Subcutaneous adipose tissue (tissue), 4 donors: Measurements from ENCODE around the gene FAM110A. TPM values are rescaled to one million over a fixed set of nuclear protein-coding genes. Genes with fewer than 3 reads are reported as not detected.

Experiments
- CTCF ChIP-seq: fragments of 450-650 bp; IDR thresholded peaks from one replicate; pipeline ENCODE4 v1.5.1; 2016; ENCODE audit warnings: low read depth, mild to moderate bottlenecking, control low read depth, antibody characterized with exemption, moderate library complexity
- total RNA-seq, 4 donors: library from RNA; depleted of rRNA; stranded (reverse); fragments of >200 nt; gene quantifications; one replicate each; pipeline ENCODE4 v1.1.0, GENCODE V29; 2016

Gene FAM110A
- total RNA-seq, 4 donors from 2014 or later, result 2.7 to 4.6 (median 2.8) TPM; not detected in 1

- TF ChIP-seq CTCF, result no peak
Observed at GRCh38 chr20:813390-813789, 20.1 kb upstream of the FAM110A start.

GRCh38 chr20:815226-815625 is 18.3 kb upstream of the FAM110A start:
- no peak for TF ChIP-seq CTCF

GRCh38 chr20:815914-816606 is 17.5 kb upstream of the FAM110A start:
- TF ChIP-seq CTCF, result no peak

- no peak for TF ChIP-seq CTCF
Observed at GRCh38 chr20:818001-818664, 15.4 kb upstream of the FAM110A start.

- TF ChIP-seq CTCF, result no peak
Observed at GRCh38 chr20:819680-820322, 13.7 kb upstream of the FAM110A start.

- no peak for TF ChIP-seq CTCF
Observed at GRCh38 chr20:820323-820953, 13.1 kb upstream of the FAM110A start.
